ENCODE results near the gene HESX1. TPM values are rescaled to one million over a fixed set of nuclear protein-coding genes. Genes with fewer than 3 reads are reported as not detected.

Gene HESX1
- total and polyA plus RNA-seq, 2 of the 13 experiments (the other 11 are each of a cell fraction or from before 2014, with no cell fraction given) = 0.57 to 0.75 TPM

DNA sequence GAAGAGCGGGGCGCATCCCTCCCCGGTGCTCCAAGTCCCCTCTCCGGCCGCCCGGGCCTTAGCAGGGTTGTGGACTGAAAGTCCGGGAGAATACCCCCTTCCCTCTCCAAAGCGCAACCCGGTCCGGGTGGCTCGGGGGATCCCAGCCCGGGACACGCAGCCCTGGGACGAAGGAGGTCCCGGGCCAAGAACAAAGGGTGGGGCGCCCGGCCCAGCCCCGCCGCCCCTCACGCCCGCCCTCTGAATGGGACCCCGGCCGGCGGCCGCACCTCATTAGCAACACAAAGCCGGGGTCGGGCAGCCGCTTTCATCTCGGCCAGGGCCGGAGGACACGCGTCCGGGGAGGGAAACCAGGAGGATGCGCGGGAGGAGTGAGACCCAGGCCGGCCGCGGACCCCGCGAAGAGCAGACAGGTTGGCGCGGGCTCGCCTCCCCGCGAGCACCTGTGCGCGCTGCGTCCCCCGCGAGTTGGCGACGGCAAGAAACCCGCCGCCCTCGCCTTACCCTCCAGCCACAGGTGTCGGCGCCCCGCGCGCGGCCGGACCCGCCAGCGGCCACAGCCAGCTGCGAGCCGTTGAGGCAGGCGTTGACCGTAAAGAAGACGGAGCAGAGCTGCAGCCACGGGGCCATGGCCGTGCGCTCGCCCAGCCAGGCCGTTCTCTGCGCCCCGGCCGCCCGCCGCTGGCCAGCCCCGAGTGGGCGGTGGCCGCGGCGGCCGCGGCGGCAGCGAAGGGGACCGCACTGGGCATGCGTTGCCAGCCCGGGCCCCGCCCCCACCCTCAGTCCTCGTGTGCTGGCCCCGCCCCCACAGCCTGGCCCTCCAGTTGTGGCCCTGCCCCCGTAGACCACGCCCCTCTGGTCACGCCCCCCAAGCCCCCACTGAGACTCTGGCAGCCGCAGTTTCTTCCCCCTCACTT lies 34.9 kb downstream of the HESX1 start, which contains the start of gene IL17RD (continued):
- 0 out of 2 replicates have a peak, but pooled peaks have one; percentile 29 for TF ChIP-seq ZBTB7B (CRISPR knock-in tag; IDR thresholded peaks at IDR 0.05)
- TF ChIP-seq ATF7 (IDR thresholded peaks at IDR 0.05) = no peak
- no peak for TF ChIP-seq ATF7 (CRISPR knock-in tag; IDR thresholded peaks at IDR 0.05)
- TF ChIP-seq PRPF4 (IDR thresholded peaks at IDR 0.05; ENCODE audit: low read depth, low read length, poor library complexity, severe bottlenecking) = no peak
- TF ChIP-seq ARNT (IDR thresholded peaks at IDR 0.05) = no peak
- peak; percentile 45; the same call in 1 of the 2 replicates for TF ChIP-seq GABPB1 (CRISPR knock-in tag; IDR thresholded peaks at IDR 0.05)
- no peak for TF ChIP-seq MATR3 (CRISPR knock-in tag; IDR thresholded peaks at IDR 0.05)
- no peak for TF ChIP-seq ZNF441 (CRISPR knock-in tag; IDR thresholded peaks at IDR 0.05; ENCODE audit: borderline replicate concordance)
- no peak for TF ChIP-seq NR3C1 (CRISPR knock-in tag; IDR thresholded peaks at IDR 0.05)
- TF ChIP-seq RXRA (CRISPR knock-in tag; IDR thresholded peaks at IDR 0.05) = no peak
- 0 out of 2 replicates have a peak, but pooled peaks have one; percentile 57 for TF ChIP-seq NRL (CRISPR knock-in tag; IDR thresholded peaks at IDR 0.05; ENCODE audit: borderline replicate concordance)
- TF ChIP-seq ZFP62 (CRISPR knock-in tag; IDR thresholded peaks at IDR 0.05) = no peak
- TF ChIP-seq ZNF766 (CRISPR knock-in tag; IDR thresholded peaks at IDR 0.05; ENCODE audit: borderline replicate concordance) = peak; percentile 44; the same call in 1 of the 2 replicates
- TF ChIP-seq, protein P1, sequence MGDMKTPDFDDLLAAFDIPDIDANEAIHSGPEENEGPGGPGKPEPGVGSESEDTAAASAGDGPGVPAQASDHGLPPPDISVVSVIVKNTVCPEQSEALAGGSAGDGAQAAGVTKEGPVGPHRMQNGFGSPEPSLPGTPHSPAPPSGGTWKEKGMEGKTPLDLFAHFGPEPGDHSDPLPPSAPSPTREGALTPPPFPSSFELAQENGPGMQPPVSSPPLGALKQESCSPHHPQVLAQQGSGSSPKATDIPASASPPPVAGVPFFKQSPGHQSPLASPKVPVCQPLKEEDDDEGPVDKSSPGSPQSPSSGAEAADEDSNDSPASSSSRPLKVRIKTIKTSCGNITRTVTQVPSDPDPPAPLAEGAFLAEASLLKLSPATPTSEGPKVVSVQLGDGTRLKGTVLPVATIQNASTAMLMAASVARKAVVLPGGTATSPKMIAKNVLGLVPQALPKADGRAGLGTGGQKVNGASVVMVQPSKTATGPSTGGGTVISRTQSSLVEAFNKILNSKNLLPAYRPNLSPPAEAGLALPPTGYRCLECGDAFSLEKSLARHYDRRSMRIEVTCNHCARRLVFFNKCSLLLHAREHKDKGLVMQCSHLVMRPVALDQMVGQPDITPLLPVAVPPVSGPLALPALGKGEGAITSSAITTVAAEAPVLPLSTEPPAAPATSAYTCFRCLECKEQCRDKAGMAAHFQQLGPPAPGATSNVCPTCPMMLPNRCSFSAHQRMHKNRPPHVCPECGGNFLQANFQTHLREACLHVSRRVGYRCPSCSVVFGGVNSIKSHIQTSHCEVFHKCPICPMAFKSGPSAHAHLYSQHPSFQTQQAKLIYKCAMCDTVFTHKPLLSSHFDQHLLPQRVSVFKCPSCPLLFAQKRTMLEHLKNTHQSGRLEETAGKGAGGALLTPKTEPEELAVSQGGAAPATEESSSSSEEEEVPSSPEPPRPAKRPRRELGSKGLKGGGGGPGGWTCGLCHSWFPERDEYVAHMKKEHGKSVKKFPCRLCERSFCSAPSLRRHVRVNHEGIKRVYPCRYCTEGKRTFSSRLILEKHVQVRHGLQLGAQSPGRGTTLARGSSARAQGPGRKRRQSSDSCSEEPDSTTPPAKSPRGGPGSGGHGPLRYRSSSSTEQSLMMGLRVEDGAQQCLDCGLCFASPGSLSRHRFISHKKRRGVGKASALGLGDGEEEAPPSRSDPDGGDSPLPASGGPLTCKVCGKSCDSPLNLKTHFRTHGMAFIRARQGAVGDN (CRISPR knock-in tag; IDR thresholded peaks at IDR 0.05) = peak; percentile 77
- TF ChIP-seq, protein P2, sequence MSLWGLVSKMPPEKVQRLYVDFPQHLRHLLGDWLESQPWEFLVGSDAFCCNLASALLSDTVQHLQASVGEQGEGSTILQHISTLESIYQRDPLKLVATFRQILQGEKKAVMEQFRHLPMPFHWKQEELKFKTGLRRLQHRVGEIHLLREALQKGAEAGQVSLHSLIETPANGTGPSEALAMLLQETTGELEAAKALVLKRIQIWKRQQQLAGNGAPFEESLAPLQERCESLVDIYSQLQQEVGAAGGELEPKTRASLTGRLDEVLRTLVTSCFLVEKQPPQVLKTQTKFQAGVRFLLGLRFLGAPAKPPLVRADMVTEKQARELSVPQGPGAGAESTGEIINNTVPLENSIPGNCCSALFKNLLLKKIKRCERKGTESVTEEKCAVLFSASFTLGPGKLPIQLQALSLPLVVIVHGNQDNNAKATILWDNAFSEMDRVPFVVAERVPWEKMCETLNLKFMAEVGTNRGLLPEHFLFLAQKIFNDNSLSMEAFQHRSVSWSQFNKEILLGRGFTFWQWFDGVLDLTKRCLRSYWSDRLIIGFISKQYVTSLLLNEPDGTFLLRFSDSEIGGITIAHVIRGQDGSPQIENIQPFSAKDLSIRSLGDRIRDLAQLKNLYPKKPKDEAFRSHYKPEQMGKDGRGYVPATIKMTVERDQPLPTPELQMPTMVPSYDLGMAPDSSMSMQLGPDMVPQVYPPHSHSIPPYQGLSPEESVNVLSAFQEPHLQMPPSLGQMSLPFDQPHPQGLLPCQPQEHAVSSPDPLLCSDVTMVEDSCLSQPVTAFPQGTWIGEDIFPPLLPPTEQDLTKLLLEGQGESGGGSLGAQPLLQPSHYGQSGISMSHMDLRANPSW (CRISPR knock-in tag; IDR thresholded peaks at IDR 0.05; ENCODE audit: borderline replicate concordance) = no peak
- TF ChIP-seq, protein P3, sequence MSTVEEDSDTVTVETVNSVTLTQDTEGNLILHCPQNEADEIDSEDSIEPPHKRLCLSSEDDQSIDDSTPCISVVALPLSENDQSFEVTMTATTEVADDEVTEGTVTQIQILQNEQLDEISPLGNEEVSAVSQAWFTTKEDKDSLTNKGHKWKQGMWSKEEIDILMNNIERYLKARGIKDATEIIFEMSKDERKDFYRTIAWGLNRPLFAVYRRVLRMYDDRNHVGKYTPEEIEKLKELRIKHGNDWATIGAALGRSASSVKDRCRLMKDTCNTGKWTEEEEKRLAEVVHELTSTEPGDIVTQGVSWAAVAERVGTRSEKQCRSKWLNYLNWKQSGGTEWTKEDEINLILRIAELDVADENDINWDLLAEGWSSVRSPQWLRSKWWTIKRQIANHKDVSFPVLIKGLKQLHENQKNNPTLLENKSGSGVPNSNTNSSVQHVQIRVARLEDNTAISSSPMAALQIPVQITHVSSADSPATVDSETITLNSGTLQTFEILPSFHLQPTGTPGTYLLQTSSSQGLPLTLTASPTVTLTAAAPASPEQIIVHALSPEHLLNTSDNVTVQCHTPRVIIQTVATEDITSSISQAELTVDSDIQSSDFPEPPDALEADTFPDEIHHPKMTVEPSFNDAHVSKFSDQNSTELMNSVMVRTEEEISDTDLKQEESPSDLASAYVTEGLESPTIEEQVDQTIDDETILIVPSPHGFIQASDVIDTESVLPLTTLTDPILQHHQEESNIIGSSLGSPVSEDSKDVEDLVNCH (CRISPR knock-in tag; IDR thresholded peaks at IDR 0.05) = no peak
- TF ChIP-seq HOXA3 (CRISPR knock-in tag; IDR thresholded peaks at IDR 0.05) = no peak
- TF ChIP-seq, protein P4, sequence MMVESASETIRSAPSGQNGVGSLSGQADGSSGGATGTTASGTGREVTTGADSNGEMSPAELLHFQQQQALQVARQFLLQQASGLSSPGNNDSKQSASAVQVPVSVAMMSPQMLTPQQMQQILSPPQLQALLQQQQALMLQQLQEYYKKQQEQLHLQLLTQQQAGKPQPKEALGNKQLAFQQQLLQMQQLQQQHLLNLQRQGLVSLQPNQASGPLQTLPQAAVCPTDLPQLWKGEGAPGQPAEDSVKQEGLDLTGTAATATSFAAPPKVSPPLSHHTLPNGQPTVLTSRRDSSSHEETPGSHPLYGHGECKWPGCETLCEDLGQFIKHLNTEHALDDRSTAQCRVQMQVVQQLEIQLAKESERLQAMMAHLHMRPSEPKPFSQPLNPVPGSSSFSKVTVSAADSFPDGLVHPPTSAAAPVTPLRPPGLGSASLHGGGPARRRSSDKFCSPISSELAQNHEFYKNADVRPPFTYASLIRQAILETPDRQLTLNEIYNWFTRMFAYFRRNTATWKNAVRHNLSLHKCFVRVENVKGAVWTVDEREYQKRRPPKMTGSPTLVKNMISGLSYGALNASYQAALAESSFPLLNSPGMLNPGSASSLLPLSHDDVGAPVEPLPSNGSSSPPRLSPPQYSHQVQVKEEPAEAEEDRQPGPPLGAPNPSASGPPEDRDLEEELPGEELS (CRISPR knock-in tag; IDR thresholded peaks at IDR 0.05) = no peak
